ENCODE data around the gene PROS1. TPM values are rescaled to one million over a fixed set of nuclear protein-coding genes. Genes with fewer than 3 reads are reported as not detected.
"Not testable (repeated sequence)": the region's sequence is repeated elsewhere in the genome, so short reads cannot be mapped to it uniquely, and the experiment has no call there.

PROS1 gene
- total RNA-seq, 1 donor from 2014 or later: 275 TPM

DNA sequence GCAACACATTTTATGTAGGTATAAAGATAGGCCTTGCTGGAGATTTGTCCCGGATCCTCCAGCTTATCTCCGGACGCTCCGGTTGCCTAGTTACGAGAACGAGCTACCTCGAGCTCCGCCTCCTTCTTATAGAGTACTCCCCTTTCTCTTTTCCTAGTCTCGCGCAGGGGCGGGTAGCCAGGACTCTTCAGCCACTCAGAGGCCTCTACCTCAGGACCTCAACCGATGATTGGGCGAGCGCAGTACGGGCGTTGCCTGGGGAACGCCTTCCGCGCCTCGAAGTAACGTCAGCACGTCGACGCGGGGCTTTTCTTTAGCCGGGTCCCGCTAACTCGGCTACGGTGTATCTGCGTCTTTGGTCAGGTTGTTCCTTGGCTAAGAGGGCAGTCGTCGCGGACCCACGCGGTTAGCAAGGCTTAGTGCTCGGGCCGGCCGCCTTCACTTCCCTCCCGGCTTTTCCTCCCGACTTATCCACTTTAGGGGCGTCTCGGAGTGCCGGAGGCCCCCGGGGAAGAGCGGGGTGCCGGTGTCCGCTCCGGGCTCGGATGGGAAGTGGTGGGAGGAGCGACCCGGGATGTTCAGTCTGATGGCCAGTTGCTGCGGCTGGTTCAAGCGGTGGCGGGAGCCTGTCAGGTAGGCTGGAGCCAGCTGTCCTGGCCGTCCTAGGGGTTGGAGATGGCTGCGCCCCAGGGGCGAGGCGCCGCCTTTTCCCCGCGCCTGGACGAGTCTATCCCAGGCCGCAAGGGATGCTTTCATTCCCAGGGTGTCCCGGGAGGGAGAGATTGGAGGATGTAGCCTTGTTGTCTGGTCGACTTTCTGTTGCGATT, 6.4 kb upstream of the PROS1 start, which contains the start of gene ARL13B:
TSS of gene ARL13B (plus strand) at position 306 of the 827 bp plus-strand sequence. CDS start at position 575, 269 bp downstream.
- intact Hi-C loops (cut with DNase I): loop anchor here (10.0 kb wide), 1 partner anchor 85 kb away; the partner anchor contains the start of genes DHFR2 and NSUN3

DNA sequence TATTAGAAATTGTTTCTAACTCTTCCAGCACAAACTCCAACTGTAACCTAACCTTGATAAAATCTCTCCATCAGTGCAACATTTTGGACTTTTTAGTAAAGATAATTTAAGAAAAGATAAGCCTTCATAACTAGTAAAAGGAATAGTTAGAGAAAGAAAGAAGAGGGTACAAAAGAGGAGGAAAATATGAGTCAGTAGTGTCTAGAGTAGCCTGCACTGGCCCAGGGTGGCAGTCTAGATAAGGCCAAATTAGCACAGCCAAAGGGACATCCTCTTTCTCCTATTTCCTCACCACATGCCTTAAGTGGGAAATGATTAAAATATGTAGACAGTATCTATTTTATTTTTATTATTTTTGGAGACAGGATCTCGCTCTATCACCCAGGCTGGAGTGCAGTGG, 3.7 kb downstream of the PROS1 start:
- intact Hi-C loops (cut with DNase I): loop anchor here (10.0 kb wide), 1 partner anchor 95 kb away; the partner anchor contains the start of genes DHFR2 and NSUN3
- no peak for DNase-seq (ENCODE audit: low spot score)

More for the DNA sequence above, 6.4 kb upstream of the PROS1 start, which contains the start of gene ARL13B:
- DNase-seq (ENCODE audit: low spot score): peak; percentile 99

DNA sequence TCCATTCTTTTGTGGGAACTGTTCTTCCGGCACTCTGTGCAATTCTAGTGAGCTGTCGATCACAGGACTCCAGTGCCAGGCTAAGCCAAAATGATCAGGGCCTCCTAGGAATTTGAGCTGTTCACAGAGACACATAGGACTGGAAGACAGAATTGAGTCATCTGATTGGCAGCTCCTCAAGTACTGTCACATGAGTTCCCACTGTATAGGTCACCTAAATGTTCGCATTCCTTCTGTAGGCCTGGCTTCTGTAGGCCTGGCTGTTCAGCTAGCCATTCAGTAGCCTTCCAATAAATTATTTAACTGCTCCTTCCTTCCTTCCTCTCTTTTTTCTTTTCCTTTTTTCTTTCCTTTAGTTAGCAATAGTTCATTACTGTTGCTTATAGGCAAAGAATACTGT, 4.3 kb downstream of the PROS1 start:
- intact Hi-C loops (cut with DNase I): no loop called here
- DNase-seq (ENCODE audit: low spot score): no peak

DNA sequence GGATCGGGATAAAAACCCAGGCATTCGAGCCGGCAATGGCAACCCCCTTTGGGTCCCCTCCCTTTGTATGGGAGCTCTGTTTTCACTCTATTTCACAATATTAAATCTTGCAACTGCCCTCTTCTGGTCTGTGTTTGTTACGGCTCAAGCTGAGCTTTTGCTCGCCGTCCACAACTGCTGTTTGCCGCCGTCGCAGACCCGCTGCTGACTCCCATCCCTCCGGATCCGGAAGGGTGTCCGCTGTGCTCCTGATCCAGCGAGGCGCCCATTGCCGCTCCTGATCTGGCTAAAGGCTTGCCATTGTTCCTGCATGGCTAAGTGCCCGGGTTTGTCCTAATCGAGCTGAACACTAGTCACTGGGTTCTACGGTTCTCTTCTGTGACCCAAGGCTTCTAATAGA, 8.6 kb downstream of the PROS1 start:
- DNase-seq (ENCODE audit: low spot score); intact Hi-C loops (cut with DNase I): not testable (repeated sequence)

DNA sequence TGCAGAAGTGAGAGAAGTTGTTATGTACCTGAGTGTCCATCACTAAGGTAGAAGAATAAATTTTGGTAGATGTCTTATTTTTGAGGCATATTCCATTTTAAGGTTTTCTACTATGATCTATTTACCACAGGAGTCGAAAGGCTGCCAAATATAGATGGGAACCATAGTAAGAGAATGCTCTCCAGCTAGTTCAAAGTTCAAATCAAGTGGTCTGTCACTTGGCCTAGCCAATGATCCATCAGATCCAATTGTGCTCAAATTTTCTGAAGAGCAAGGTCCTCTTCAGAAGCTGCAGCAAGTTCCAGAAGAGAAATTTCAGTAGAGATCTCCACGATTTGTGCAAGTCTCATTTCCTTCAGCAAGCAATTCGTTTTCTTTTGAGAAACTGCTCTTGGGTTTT, 10.9 kb downstream of the PROS1 start:
- DNase-seq (ENCODE audit: low spot score): no peak
- intact Hi-C loops (cut with DNase I): no loop called here

DNA sequence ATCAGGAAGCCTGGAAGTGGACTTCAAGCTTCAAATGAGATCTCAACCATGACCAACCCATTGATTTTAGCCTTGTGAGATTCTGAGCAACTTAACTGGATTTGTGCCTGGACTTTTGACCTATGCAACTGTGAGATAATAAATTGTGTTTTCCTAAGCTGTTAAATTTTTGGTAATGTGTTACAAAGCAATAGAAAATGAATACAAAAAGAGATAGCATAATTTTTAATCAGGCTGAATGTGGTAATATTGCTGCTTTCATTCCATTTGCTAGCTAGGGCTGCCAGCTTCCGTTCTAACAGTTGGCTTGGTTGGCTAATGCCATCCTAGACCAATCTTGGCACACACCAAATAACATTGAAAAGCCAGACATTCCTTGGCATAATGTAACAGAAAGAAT, 12.2 kb downstream of the PROS1 start:
- DNase-seq (ENCODE audit: low spot score): no peak
- intact Hi-C loops (cut with DNase I): no loop called here

DNA sequence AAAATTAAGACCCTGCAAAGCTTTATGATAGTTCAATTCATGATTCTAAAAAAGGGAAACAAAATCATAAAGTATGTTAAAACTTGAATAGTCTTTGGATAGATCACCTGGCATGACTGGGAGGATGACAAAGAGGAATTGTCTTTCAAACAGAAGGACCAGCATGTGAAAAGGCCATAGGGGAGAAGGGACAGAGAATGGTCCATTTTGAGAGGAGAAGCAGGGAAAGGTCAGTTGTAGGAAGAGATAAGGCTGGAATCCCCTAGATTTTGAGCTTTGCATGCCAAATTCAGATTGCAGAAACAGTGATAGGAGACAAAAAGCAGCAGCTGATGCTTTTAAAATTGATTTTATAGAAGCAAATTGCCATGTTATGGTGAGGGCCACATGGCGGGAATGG, 12.7 kb downstream of the PROS1 start:
- intact Hi-C loops (cut with DNase I): no loop called here
- no peak for DNase-seq (ENCODE audit: low spot score)

DNA sequence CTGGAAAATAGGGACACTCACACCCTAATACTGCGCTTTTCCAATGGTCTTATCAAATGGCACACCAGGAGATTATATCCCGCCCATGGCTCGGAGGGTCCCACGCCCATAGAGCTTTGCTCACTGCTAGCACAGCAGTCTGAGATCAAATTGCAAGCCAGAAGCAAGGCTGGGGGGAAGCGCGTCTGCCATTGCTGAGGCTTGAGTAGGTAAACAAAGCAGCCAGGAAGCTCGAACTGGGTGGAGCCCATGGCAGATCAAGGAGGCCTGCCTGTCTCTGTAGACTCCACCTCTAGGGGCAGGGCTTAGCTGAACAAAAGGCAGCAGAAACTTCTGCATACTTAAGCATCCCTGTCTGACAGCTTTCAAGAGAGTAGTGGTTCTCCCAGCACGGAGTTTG, 23.7 kb downstream of the PROS1 start:
- DNase-seq (ENCODE audit: low spot score); intact Hi-C loops (cut with DNase I): not testable (repeated sequence)

DNA sequence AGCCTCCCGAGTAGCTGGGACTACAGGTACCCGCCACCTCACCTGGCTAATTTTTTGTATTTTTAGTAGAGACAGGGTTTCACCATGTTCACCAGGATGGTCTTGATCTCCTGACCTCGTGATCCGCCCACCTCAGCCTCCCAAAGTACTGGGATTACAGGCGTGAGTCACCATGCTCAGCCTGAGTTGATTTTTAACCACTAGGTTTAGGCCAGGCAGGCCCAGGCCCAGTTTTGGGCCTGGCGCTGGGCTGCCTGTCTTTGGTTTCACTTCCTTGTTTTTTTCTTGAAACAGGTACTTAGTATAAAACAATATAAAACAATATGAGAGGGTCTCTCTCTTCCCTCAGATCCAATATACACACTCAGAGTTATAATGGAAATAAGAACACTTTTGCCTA, 36.2 kb downstream of the PROS1 start:
- DNase-seq (ENCODE audit: low spot score); intact Hi-C loops (cut with DNase I): not testable (repeated sequence)

DNA sequence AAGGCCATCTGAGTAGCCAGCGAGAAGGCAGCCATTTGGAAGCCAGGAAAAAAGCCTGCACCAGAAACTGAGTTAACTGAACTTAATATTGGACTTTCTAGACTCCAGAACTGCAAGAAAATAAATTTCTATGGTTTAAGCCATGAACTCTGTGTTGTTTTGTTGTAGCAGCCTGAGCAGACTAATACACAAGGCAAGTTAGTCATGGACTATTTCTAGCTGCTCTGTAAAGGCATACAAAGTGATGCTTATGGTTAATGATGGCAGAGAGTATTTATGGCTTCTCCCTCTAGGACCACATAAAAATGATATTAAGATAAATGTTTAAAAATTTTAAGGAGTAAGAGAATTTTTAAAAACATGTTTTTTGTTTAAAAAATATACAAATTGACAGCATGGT, 37.1 kb downstream of the PROS1 start:
- no peak for DNase-seq (ENCODE audit: low spot score)
- intact Hi-C loops (cut with DNase I): no loop called here

DNA sequence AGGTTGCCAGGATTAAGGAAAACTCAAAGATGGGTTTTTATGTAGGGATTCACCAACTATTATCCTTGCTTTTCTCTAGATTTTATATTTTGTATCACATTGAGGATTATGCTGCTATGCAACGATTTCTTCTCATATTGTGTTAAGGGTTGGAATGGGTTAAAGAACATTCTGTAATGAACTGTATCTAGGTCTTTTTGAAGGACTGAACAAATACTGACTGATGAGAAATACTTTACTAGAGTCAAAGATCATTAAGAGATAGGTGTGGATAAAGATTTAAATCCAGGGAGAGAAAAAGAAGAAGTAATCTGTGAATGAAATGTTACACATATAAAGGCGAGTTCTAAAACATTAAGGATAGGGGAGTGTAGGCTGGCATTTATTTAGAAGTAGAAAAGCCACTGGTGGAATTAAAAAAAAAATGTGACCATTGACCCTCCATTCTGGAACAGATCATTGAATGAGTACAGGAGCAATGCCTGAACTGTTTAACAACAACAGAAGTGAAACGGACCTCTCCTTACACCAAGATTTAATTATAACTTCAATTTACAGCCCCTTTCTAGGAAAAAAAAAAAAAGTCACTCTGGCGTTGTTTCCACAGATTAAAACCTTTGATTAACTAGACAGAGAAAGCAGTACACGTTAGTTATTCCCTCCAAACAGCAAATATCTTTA, 39.2 kb downstream of the PROS1 start:
- intact Hi-C loops (cut with DNase I): no loop called here
- DNase-seq (ENCODE audit: low spot score): no peak

DNA sequence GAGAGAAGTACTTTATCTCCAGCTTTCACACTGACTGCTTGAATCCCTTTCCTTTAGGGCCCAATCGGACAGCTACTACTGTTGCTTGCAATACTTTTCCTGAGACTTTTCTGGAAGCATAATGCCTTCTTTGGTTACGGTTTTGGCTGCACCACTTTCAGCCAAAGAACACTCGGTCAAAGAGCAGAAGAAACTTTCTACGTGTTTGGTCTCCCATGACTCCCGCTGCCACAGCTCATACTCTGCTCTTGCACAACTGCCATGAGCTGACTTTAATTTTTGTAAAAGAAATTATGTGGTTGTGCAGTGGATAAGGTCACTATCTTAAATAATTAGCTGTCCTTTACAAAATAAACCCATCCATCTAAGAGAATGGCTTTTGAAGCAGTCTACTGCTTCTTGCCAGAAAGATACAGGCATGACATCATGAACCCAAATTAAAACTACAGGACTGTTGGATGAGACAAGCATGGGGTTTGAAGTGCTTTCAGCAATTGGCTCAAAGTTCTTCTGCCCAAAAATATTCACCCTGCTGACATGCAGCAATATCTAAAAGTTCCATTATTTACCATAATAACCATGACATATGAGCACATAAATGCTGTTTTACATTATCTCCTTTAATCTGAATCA, 42.0 kb downstream of the PROS1 start:
- intact Hi-C loops (cut with DNase I): loop anchor here (2.0 kb wide), 1 partner anchor 41 kb away; the partner anchor contains the start of gene PROS1
- no peak for DNase-seq (ENCODE audit: low spot score)

DNA sequence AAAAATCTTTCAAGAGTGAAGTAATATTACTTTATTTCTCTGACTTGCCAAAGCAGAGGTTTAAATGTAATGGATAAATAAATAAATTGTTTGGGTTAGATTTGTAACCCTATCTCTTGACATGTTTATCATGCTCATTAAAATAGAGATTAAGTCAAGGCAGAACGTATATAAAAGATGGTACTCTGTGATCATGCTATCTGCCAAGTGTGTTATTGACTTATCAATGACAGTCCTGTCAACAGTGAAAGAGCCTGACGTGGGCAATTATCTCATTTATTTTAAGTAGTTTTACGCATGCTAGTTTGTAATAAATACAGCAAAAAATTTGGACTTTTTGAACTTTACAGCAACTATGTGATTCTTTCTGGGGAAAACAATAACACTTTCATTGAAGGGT, 43.7 kb downstream of the PROS1 start:
- intact Hi-C loops (cut with DNase I): loop anchor here (2.0 kb wide), 1 partner anchor 43 kb away; the partner anchor contains the start of gene PROS1
- no peak for DNase-seq (ENCODE audit: low spot score)

DNA sequence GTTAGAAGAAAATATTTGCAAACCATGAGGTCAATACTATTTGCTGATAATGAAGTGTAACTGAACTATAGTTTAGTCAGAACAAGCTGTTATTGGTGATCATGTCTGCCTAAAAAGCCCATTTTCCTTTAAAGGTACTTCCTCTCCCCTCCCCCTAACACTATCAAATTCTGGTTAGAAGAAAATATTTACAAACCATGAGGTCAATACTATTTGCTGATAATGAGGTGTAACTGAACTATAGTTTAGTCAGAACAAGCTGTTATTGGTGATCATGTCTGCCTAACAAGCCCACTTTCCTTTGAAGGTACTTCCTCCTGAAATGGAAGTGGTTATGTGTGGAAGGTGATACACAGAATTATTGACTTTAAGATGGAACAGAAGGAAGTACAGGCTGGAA, 46.9 kb downstream of the PROS1 start:
- intact Hi-C loops (cut with DNase I): no loop called here
- DNase-seq (ENCODE audit: low spot score): no peak

DNA sequence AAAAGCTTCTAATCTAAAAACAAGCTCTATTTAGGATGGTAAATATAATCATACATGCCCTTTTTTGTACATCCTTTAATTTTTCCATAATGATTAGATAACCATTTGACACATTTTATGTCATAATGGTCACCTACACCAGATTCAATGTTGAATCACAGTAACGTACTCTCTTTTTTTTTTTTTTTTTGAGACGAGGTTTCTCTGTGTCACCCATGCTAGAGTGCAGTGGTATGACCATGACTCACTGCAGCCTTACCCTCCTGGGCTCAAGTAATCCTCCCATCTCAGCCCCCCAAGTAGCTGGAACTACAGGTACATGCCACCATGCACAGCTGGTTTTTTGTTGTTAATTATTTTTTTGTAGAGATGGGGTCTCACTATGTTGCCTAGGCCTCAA, 49.2 kb downstream of the PROS1 start:
- intact Hi-C loops (cut with DNase I): no loop called here
- DNase-seq (ENCODE audit: low spot score): no peak

DNA sequence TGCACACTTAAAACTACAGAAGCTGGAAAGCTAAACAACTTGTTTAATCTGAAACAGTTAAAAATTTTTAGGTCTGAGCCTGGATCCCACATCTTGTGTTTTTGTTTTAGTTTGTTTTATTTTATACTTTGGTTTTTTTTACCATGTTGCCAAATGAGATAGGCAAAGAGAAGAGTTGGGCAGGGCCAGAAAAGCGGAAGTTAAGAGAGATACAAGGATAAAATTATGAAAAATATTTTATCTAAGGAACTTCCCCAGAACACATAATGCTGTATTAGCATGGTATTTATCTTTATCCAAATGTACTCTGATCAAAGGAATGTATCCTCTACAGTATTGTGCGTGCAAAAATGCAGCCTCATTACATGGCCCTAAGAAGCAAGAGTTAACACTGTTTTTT, 50.7 kb downstream of the PROS1 start:
- DNase-seq (ENCODE audit: low spot score): no peak
- intact Hi-C loops (cut with DNase I): no loop called here

DNA sequence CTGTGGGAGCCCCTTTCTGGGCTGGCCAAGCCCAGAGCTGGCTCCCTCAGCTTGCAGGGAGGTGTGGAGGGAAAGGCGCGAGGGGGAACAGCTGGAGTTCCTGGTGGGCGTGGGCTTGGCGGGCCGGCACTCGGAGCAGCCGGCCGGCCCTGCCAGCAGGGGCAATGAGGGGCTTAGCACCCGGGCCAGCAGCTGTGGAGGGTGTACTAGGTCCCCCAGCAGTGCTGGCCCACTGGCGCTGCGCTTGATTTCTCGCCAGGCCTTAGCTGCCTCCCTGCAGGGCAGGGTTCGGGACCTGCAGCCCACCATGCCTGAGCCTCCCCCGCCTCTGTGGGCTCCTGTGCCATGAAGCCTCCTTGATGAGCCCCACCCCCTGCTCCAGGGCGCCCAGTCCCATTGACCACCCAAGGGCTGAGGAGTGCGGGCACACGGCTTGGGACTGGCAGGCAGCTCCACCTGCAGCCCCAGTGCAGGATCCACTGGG, 56.1 kb downstream of the PROS1 start:
- DNase-seq (ENCODE audit: low spot score); intact Hi-C loops (cut with DNase I): not testable (repeated sequence)

DNA sequence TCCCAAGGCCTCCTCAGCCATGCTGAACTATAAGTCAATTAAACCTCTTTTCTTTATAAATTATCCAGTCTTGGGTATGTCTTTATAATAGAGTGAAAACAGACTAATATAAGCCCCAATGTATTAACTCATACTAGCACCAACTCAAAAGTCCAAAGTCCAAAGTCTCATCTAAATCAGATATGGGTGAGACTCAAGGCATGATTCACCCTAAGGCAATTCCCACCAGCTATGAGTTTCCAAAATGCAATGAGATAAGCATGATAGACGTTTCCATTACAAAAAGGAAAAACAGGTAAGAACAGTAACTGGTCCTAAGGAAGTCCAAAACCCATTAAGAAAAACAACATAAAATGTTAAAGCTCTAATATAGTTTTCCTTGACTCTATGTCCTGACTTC, 60.1 kb downstream of the PROS1 start:
- DNase-seq (ENCODE audit: low spot score); intact Hi-C loops (cut with DNase I): not testable (repeated sequence)

DNA sequence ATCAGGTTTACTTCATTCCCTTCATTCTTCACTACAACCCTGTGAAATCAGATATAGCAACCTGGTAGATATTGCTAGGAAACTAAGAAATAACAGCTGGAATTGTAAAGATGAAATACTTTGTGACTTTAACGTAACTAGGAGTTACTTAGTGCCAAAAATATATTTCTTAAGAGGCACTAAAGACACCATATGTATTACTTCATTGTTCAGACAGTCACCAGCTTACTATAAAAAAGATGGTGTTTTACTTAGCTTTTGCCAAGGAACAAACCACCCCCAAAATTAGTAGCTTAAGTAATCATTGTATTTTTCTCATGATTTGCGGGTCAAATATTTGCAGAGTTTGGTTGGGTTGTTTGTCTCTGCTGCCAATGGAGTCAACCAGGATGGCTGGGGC, 62.5 kb downstream of the PROS1 start:
- intact Hi-C loops (cut with DNase I): no loop called here

DNA sequence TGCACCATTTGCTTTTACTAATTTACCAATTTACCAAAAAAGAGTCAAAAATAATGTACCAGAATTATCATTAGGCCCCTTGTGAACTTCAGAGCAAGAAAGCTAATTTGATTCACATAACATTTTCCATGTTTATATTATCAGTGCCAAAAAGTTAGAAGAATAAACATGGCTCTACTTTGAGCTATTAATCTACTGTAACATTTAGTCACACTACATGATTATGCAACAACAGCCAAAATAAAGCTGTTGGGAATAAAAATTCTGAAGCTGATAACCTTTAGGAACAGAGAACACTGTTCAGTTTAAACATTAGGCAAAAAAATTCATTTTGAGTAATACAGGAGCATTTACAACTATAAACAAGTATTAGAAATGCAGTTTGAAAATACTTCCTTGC, 63.6 kb downstream of the PROS1 start:
- no peak for DNase-seq (ENCODE audit: low spot score)
- intact Hi-C loops (cut with DNase I): no loop called here

More for the DNA sequence above, 62.5 kb downstream of the PROS1 start:
- DNase-seq (ENCODE audit: low spot score): no peak
